Dedifferentiated amniotic fluid mesenchymal stem cell (primary cell): Measurements from ENCODE around the gene CACNA1F.

Experiments
- DNase-seq: peaks from one replicate; pipeline ENCODE4 v3.0.0-alpha.2; 2016; ENCODE audit errors: extremely low spot score

The CACNA1F gene

GRCh38 chrX:49230500-49231232, 2.5 kb downstream of the CACNA1F start:
- DNase-seq, result no peak

- DNase-seq, result no peak
Observed at GRCh38 chrX:49228185-49228584, 5.0 kb downstream of the CACNA1F start.

GRCh38 chrX:49227726-49228125, 5.4 kb downstream of the CACNA1F start:
- DNase-seq, result no peak

GRCh38 chrX:49226946-49227345, 6.2 kb downstream of the CACNA1F start:
- DNase-seq, result no peak

GRCh38 chrX:49225858-49226257, 7.3 kb downstream of the CACNA1F start:
- no peak for DNase-seq

GRCh38 chrX:49221868-49222267, 11.3 kb downstream of the CACNA1F start:
- DNase-seq, result no peak

- no peak for DNase-seq
Observed at GRCh38 chrX:49220100-49220499, 13.0 kb downstream of the CACNA1F start.

GRCh38 chrX:49214996-49215526, 18.1 kb downstream of the CACNA1F start:
- DNase-seq, result no peak

- no peak for DNase-seq
Observed at GRCh38 chrX:49214416-49214815, 18.7 kb downstream of the CACNA1F start.

GRCh38 chrX:49212861-49213260, 20.3 kb downstream of the CACNA1F start:
- no peak for DNase-seq

GRCh38 chrX:49212209-49212608, 20.9 kb downstream of the CACNA1F start:
- no peak for DNase-seq

GRCh38 chrX:49211074-49211473, 22.1 kb downstream of the CACNA1F start:
- DNase-seq, result no peak

- DNase-seq, result no peak
Observed at GRCh38 chrX:49210406-49210805, 22.7 kb downstream of the CACNA1F start.

- no peak for DNase-seq
Observed at GRCh38 chrX:49209434-49210251, 23.5 kb downstream of the CACNA1F start.

GRCh38 chrX:49208399-49208798, 24.7 kb downstream of the CACNA1F start:
- no peak for DNase-seq

- DNase-seq, result no peak
Observed at GRCh38 chrX:49206543-49206942, 26.6 kb downstream of the CACNA1F start.

GRCh38 chrX:49205443-49205842, 27.7 kb downstream of the CACNA1F start:
- no peak for DNase-seq

- DNase-seq, result no peak
Observed at GRCh38 chrX:49204709-49205108, 28.4 kb downstream of the CACNA1F start.

- DNase-seq, result no peak
Observed at GRCh38 chrX:49204017-49204416, 29.1 kb downstream of the CACNA1F start.

- DNase-seq, result no peak
Observed at GRCh38 chrX:49203536-49203935, 29.6 kb downstream of the CACNA1F start.

GRCh38 chrX:49202022-49202421, 31.1 kb downstream of the CACNA1F start:
- DNase-seq, result no peak

- DNase-seq, result peak; percentile 58
Observed at GRCh38 chrX:49199906-49200771, 33.0 kb downstream of the CACNA1F start, which contains the start of gene SYP. Gene SYP (minus strand): TSS chrX:49200193. CDS start chrX:49200186, 7 bp downstream.
